Astrocyte (in vitro differentiated cells and primary cell): ENCODE data around the gene IL6ST. TPM values are rescaled to one million over a fixed set of nuclear protein-coding genes. Genes with fewer than 3 reads are reported as not detected.
A peak's percentile ranks its signal among the peaks of the same experiment; 100 is the strongest.

Experiments used
- DNase-seq: peaks from one replicate; pipeline ENCODE4 v3.0.0-alpha.2; 2010; ENCODE audit warnings: low read depth
- FAIRE-seq: peaks from 2 replicates; lab custom pipeline; 2011; peaks lifted over from hg19 to GRCh38; lab: Jason Lieb, UNC
- H2AFZ ChIP-seq: 2 replicates; pipeline ENCODE4 v1.6.0; 2012; ENCODE audit warnings: low read depth, low read length, inconsistent platforms
- H3K27ac ChIP-seq: 2 replicates; pipeline ENCODE4 v1.5.1; 2011; ENCODE audit warnings: low read depth, low read length, inconsistent platforms
- H3K27me3 ChIP-seq: 2 replicates; pipeline ENCODE4 v1.6.0; 2011; ENCODE audit warnings: low read length, inconsistent platforms; ENCODE audit not compliant: insufficient read depth
- H3K36me3 ChIP-seq: 2 replicates; pipeline ENCODE4 v1.5.1; 2011; ENCODE audit warnings: low read length, inconsistent platforms; ENCODE audit not compliant: insufficient read depth
- H3K4me1 ChIP-seq: 2 replicates; pipeline ENCODE4 v1.5.1; 2011; ENCODE audit warnings: low read length, inconsistent platforms; ENCODE audit not compliant: insufficient read depth
- H3K4me2 ChIP-seq: 2 replicates; pipeline ENCODE4 v1.6.0; 2012; ENCODE audit warnings: low read length, inconsistent platforms
- H3K4me3 ChIP-seq: 2 replicates; pipeline ENCODE4 v1.5.1; 2011; ENCODE audit warnings: low read depth, mild to moderate bottlenecking, low read length, inconsistent platforms; ENCODE audit not compliant: insufficient read depth
- H3K79me2 ChIP-seq: 2 replicates; pipeline ENCODE4 v1.6.0; 2012; ENCODE audit warnings: mild to moderate bottlenecking, low read length, inconsistent platforms; ENCODE audit not compliant: insufficient read depth
- H3K9ac ChIP-seq: 2 replicates; pipeline ENCODE4 v1.6.0; 2012; ENCODE audit warnings: mild to moderate bottlenecking, low read length, inconsistent platforms
- H3K9me3 ChIP-seq: 2 replicates; pipeline ENCODE4 v1.5.1; 2012; ENCODE audit warnings: low read depth, mild to moderate bottlenecking, low read length, inconsistent platforms; ENCODE audit not compliant: insufficient read depth
- H4K20me1 ChIP-seq: 2 replicates; pipeline ENCODE4 v1.6.0; 2012; ENCODE audit warnings: low read length, inconsistent platforms; ENCODE audit not compliant: insufficient read depth
- H3K27ac Mint-ChIP-seq: one replicate; pipeline ENCODE4 v1.8.0; 2021; ENCODE audit warnings: mild to moderate bottlenecking, mixed read lengths; ENCODE audit not compliant: unreplicated experiment
- H3K27me3 Mint-ChIP-seq: one replicate; pipeline ENCODE4 v1.8.0; 2021; ENCODE audit warnings: low read depth, mixed read lengths; ENCODE audit not compliant: unreplicated experiment
- H3K36me3 Mint-ChIP-seq: one replicate; pipeline ENCODE4 v1.8.0; 2021; ENCODE audit warnings: low read depth, mixed read lengths; ENCODE audit not compliant: unreplicated experiment
- H3K4me1 Mint-ChIP-seq: one replicate; pipeline ENCODE4 v1.8.0; 2021; ENCODE audit warnings: low read depth, mixed read lengths; ENCODE audit not compliant: unreplicated experiment
- H3K4me3 Mint-ChIP-seq: one replicate; pipeline ENCODE4 v1.8.0; 2021; ENCODE audit warnings: mild to moderate bottlenecking, moderate library complexity, mixed read lengths; ENCODE audit not compliant: unreplicated experiment
- H3K9me3 Mint-ChIP-seq: one replicate; pipeline ENCODE4 v1.8.0; 2021; ENCODE audit warnings: mild to moderate bottlenecking, mixed read lengths; ENCODE audit not compliant: unreplicated experiment
- EZH2 ChIP-seq: IDR thresholded peaks from 2 replicates; pipeline ENCODE4 v1.6.1; 2012; ENCODE audit warnings: mild to moderate bottlenecking, low read length, inconsistent platforms; ENCODE audit not compliant: insufficient read depth
- total RNA-seq: library from RNA; stranded (reverse); gene quantifications from 2 replicates; pipeline ENCODE4 v1.2.1, GENCODE V29; 2021
- TF ChIP-seq, protein P1 (sequence below): IDR thresholded peaks from 2 replicates; pipeline ENCODE4 v1.5.1; 2011; ENCODE audit warnings: low read depth, mild to moderate bottlenecking, inconsistent platforms, low read length, moderate library complexity; ENCODE audit not compliant: insufficient read depth

Gene IL6ST
- total RNA-seq, 1 donor from 2014 or later, result 158 TPM

DNA sequence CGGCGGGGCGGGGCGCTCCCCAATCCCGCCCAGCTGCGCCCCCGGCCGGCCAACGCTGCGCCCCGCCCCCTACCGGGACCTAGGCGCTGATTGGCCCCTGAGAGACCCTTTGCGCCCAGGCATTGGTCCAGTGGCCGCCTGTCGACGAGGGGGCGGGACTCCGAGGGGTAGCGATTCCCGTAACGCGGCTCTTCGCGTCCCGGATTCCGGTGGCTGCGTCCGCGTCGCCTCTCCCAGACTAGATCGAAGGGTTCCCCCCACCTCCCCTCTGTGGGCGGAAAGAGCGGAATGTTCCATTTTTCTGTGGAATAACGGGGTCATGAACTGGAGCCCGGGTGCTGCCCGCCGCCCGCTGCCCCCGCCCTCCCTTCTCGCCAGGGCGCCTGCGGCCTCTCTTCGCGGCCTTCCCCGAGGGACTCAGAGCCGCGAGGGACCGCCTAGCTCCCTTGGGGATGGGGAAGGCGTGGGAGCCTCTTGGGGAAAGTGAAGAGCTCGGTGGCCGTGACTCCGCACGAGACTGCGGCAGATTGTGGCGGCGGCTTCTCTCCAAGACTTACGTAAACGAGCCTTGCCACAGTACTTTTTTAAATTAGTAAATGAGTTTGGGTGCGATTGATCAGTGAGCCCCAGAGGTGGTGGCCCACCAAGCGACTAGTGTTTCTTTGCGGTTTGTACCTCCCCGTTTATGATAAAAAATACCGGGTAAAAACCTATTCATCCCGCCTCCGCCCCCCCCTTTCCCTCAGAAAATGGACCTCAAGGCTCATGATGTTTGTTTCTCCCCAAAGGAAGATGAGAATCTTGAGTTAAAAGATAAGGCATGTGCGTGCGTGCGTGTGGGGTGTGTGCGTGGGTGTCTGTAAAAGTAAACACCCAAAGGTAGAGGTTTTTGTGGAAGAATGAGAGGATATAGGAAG is 493 bp upstream of the IL6ST start:
- peak overlapping the region; percentile 89 for H3K4me3 Mint-ChIP-seq
- Histone ChIP-seq H3K4me3 (peak overlapping the region; percentile 91), H3K9ac (peak overlapping the region; percentile 97), H3K4me1 (peaks cover 23% of the 10 kb centered on the region), H3K4me2 (peak overlapping the region; percentile 92), H4K20me1 (peaks cover 27% of the 10 kb centered on the region), H2AFZ (peak overlapping the region; percentile 61), H3K36me3 (no peaks in the 10 kb centered on the region), H3K9me3 (no peaks in the 10 kb centered on the region), H3K27me3 (no peaks in the 10 kb centered on the region), H3K79me2 (peaks cover 42% of the 10 kb centered on the region), H3K27ac (peak overlapping the region; percentile 97)
- H3K27ac Mint-ChIP-seq, result peak overlapping the region; percentile 92
- peaks cover 1% of the 10 kb centered on the region for H3K9me3 Mint-ChIP-seq
- no peak for TF ChIP-seq EZH2
- H3K36me3 Mint-ChIP-seq, result no peaks in the 10 kb centered on the region
- FAIRE-seq (no peak), DNase-seq (peak; percentile 90)
- peaks cover 20% of the 10 kb centered on the region for H3K4me1 Mint-ChIP-seq
- H3K27me3 Mint-ChIP-seq, result no peaks in the 10 kb centered on the region

DNA sequence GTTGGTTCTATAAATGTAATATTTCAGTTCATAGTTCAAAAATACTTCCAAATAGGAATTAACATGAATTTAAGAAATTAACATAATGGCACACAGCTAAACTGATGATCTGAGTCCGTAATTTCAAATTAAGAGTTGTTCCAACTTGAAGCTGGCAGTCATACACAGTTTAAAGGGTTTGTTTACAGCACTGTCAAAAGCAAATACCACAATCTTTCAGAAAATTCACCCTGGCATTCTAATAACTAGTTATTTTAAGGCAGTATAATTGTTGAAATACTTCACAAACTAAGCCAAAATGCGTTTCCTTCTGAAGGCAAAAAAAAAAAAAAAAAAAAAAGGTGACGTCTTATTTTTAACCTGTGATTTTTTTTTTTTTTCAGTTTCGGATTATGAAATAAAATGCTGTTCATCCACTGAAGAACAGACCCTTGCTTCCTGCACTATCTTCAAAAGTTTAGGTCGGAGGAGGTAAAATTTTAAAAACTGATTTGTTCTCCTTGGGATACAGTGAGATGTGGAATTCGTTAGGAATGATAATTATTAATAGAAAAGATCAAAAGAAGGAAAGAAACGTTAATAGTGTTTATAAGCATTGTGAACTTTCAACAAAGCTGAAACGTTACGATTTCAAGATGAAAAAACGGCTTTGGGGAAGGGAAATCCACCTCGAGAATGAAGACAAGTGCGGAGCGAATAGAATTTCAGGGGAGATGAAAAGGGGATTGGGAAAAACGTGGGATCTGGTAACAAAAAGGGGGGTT is 850 bp downstream of the IL6ST start:
- H3K4me1 ChIP-seq, result peaks cover 23% of the 10 kb centered on the region
- FAIRE-seq, result no peak
- H3K27ac ChIP-seq, result peak overlapping the region; percentile 97

DNA sequence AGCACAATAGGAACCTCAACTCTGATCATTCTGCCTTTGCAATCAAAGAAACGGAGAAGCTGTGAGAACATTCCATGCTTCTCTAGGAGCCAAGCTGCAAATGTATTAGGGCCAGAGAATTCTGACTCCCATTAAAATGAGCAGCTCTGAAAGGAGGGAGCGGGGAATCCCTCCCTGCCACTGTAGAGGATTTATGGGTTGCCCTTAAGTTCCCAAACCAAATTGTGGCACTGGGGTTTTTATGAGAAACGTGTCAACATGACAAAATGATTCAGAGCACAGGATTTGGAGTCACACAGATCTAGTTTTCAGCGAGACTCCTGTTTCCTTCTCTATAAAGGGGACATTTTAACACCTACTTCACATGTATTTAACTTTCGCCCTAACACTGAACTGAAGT is 1.8 kb downstream of the IL6ST start:
- TF ChIP-seq EZH2, result no peak
- TF ChIP-seq, protein P1, sequence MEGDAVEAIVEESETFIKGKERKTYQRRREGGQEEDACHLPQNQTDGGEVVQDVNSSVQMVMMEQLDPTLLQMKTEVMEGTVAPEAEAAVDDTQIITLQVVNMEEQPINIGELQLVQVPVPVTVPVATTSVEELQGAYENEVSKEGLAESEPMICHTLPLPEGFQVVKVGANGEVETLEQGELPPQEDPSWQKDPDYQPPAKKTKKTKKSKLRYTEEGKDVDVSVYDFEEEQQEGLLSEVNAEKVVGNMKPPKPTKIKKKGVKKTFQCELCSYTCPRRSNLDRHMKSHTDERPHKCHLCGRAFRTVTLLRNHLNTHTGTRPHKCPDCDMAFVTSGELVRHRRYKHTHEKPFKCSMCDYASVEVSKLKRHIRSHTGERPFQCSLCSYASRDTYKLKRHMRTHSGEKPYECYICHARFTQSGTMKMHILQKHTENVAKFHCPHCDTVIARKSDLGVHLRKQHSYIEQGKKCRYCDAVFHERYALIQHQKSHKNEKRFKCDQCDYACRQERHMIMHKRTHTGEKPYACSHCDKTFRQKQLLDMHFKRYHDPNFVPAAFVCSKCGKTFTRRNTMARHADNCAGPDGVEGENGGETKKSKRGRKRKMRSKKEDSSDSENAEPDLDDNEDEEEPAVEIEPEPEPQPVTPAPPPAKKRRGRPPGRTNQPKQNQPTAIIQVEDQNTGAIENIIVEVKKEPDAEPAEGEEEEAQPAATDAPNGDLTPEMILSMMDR, result no peak
- Histone ChIP-seq H2AFZ (no peak overlapping the region), H3K4me3 (peak overlapping the region; percentile 91), H3K79me2 (peaks cover 63% of the 10 kb centered on the region), H3K4me2 (peak overlapping the region; percentile 92), H3K27ac (no peak overlapping the region), H3K36me3 (no peaks in the 10 kb centered on the region), H3K9ac (peak overlapping the region; percentile 97), H3K4me1 (peaks cover 23% of the 10 kb centered on the region), H3K9me3 (no peaks in the 10 kb centered on the region), H4K20me1 (peaks cover 47% of the 10 kb centered on the region), H3K27me3 (no peaks in the 10 kb centered on the region)
- H3K4me1 Mint-ChIP-seq, result peaks cover 30% of the 10 kb centered on the region
- H3K27ac Mint-ChIP-seq, result peak overlapping the region; percentile 8
- DNase-seq (no peak), FAIRE-seq (no peak)
- H3K36me3 Mint-ChIP-seq, result no peaks in the 10 kb centered on the region
- no peaks in the 10 kb centered on the region for H3K9me3 Mint-ChIP-seq
- peak overlapping the region; percentile 100 for H3K4me3 Mint-ChIP-seq
- H3K27me3 Mint-ChIP-seq, result no peaks in the 10 kb centered on the region

More for the DNA sequence above, 850 bp downstream of the IL6ST start:
- Histone ChIP-seq H3K27me3 (no peaks in the 10 kb centered on the region), H3K4me3 (peak overlapping the region; percentile 91), H4K20me1 (peaks cover 40% of the 10 kb centered on the region), H3K9me3 (no peaks in the 10 kb centered on the region), H3K9ac (peak overlapping the region; percentile 97), H3K36me3 (no peaks in the 10 kb centered on the region), H3K79me2 (peaks cover 55% of the 10 kb centered on the region), H3K4me2 (peak overlapping the region; percentile 92), H2AFZ (peak overlapping the region; percentile 88)
- peak overlapping the region; percentile 100 for H3K4me3 Mint-ChIP-seq
- H3K4me1 Mint-ChIP-seq, result peaks cover 30% of the 10 kb centered on the region
- no peaks in the 10 kb centered on the region for H3K9me3 Mint-ChIP-seq
- no peaks in the 10 kb centered on the region for H3K36me3 Mint-ChIP-seq
- no peaks in the 10 kb centered on the region for H3K27me3 Mint-ChIP-seq
- no peak for TF ChIP-seq EZH2
- TF ChIP-seq, protein P1, result no peak
- DNase-seq, result no peak
- peak overlapping the region; percentile 97 for H3K27ac Mint-ChIP-seq
